NCI-H774 (cell line): ENCODE results near the gene TEX2.
A peak's percentile ranks its signal among the peaks of the same experiment; 100 is the strongest.

Source experiments
- DNase-seq: peaks from one replicate; lab custom pipeline; 2025; lab: John Stamatoyannopoulos, UW

The TEX2 gene

DNA sequence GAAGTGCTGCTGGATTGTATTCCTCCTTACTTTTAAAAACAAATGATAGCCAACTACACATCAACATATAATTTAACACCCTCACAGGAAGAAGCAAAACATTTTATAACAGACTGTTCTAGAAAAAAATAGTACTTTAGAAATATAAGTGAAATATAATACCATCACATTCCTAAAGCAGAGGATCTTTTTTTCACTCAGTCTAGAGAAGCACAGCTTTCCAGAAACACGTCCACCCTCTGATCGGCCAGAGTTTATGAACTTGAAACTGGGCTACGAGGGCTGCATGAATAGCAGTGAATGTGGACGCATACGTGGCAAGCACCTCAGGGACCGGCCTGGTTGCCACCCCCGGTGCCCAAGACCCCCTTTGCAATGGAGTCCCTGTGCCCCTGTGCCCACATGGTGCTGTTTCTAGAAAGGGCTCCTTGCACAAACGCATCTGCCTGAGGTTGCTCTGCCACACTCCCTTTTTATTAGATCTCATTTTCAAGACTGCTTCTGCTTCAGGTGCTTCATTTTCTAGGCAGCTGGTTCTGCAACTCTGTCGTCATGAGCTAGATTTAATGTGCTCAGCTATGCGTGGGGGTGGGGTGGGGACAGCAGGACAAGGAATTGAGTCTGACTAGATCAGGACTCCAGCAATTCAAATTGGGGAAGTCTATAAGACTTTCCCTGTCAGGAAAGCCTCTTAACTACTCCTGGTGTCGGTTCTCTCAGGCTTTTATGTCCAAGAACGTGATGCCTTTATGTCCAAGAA, 104.0 kb downstream of the TEX2 start:
- DNase-seq: no peak

- DNase-seq: no peak
These were observed 104.7 kb downstream of the TEX2 start for GRCh38 chr17:64158406-64158805.

DNA sequence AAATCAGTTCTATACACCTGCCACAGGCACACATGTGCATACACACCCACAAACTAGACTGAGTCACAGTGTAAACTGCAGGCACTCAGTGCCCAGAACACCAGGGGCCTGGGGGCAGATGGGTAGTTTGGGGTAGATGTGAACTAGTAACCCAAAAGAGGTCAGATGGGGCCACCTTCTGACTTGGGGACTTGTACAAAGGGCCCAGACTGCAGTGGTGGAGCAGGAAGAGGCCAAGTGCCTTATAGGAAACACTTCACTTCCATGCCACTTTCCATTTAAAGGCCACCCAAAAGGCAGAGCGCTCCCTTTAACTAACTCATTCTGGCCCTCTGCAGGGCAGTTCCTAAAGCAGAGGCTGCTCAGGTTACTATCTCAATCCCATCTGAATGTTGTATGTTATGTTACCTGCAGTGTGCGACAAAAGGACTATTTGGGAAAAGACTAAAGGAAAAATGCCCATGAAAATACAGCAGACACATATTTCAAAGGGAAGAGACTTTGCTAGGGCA, 105.3 kb downstream of the TEX2 start:
- no peak for DNase-seq

DNA sequence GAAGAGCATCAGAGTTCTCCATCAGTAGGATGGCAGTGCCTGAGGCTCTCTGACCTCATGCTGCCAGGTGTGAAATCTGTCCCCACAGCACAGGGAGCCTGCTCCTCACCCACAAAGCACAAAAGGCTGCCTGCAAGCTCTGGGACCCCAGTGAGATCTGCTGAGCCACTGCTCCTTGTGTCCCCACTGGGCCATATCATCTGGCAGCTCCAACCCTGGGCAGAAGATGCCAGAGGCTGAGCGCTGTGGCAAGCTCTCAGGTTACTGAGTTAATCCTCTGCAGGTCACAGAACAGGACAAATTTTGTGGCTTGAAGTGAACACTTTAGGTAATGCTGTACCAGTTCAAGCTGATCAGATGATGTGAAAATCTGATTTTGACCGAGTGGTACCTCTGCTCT, 106.4 kb downstream of the TEX2 start:
- DNase-seq: no peak

GRCh38 chr17:64155751-64156544, 107.1 kb downstream of the TEX2 start:
- DNase-seq: no peak

- no peak for DNase-seq
These were observed 107.9 kb downstream of the TEX2 start for GRCh38 chr17:64155129-64155528.

- no peak for DNase-seq
These were observed 108.3 kb downstream of the TEX2 start for GRCh38 chr17:64154717-64155116.

- DNase-seq: no peak
These were observed 108.8 kb downstream of the TEX2 start for GRCh38 chr17:64154313-64154695.

DNA sequence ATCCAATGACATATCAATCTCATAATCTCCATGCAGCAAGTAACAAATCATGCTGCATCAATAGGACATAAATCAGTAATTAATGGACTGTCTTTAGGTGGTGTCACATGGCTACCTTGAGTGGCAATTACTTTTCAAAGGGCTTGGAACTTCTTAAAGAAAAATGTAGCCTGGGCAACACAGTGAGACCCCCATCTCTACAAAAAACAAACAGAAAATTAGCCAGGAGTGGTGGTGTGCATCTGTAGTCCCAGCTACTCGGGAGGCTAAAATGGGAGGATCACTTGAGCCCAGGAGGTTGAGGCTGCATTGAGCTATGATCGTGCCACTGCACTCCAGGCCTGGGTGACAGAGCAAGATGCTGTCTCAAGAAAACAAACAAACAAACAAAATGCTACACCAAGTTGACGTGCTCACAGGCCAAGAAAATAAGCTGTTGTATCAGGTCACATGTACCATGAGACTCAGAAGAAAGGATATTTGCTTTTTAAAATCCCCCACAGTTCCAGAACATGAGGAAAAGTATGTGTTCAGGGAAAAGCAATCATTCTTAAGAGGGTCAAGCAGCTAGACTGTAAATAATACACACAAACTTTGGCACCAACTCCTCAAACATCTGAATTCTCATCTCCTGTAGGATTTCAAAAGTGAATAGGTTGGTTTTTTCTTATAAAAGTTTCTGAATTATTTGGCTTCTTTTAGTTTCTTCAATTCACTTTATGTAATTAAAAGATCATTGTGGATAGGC, 109.3 kb downstream of the TEX2 start:
- no peak for DNase-seq

DNA sequence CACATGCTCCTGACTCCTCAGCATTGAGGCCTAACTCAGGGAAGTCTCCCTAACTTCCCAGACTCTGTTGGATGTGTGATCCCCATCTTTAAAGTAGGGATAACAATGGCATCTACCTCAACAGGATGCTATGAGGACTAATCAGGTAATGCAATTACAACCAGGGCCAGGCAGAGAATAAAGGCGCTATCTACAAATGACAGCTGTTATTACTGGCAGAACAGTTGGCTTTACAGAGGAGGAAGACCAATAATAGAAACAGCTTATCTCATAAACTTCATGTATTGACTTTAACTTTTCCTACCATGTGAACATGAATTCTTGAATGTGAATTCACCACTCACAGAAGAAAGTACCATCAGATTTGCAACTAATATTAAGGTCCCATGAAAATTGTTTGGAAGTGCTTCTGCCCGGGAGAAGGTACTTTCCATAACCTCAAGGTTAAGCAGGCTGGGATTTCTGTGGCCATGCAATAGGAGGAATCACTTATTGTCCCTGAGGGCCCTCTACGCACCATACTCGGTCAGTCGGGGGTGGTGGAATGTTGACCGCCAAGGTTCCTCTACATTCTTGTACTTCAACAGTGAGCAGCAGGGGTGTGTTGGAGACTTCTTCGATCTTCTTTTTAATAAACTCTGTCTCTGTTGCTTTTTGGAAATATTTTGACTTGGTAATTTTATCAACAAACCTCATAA, 110.5 kb downstream of the TEX2 start:
- DNase-seq: no peak

DNA sequence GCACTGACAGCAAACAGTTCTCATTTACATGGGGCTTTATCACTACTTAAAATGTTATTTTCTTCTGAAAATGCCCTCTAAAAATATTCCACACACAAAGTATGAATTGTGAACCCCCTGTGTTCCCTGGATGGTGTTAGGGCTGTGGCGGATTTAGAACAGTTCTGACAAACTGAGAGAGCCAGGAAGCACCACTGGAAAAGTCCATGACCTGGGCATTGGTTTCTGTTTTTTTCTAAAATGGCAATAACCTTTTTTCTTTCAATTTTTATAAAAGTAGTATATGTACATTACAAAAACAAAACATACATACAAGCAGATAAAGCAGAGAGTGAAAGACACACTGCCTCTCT, 112.1 kb downstream of the TEX2 start:
- DNase-seq: no peak

GRCh38 chr17:64150237-64151015, 112.6 kb downstream of the TEX2 start:
- DNase-seq: no peak

DNA sequence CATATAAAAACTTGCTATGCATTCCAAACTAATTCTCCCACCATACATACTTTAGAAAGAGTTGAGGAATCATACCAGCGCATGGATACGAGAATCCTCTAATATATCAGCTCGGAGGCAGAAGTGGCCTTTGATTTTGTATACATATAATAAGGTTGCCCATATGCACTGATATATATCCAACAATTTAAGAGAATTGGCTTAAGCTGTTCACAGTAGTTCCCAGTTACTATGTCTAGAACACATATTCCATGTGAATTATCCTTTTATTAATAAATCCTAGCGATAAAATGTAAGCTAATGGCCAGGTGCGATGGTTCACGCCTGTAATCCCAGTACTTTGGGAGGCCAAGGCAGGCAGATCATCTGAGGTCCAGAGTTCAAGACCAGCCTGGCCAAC, 113.9 kb downstream of the TEX2 start:
- no peak for DNase-seq

- DNase-seq: no peak
These were observed 114.4 kb downstream of the TEX2 start for GRCh38 chr17:64148699-64149098.

- DNase-seq: no peak
These were observed 114.9 kb downstream of the TEX2 start for GRCh38 chr17:64148017-64148631.

GRCh38 chr17:64147110-64148016, 115.7 kb downstream of the TEX2 start:
- no peak for DNase-seq

DNA sequence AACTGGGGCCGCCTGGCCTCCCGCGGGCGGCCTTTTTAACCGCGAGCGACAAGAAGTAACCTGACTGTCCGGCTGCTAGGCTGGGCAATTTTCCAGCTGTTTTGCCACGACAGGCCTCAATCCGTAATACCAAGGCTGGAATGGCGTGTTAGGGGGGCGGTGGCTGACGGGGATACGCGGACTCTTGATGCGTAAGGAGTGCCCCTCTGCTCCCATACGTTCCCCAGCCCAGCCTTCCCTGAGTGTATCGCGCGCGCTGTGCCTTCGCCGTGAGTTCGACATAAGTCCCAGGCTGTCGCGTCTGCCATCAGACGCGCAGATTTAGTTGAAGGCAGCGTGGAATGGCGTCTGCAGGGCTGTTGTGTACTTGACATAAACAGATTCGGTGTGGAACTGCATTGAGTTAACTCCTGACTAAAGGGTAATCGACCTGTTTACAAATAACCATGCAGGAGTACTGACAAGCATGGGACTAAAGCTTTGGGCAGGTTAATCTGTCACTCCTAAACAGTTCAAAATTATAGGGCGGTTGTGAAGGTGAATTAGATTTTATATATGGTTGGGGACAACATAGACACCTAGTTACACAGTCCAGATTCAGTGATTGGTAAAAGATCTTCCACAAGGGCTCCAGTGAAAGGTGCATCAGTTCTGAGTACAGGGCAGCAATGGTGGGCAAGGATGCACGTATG, 116.5 kb downstream of the TEX2 start:
- peak; percentile 60 for DNase-seq

- DNase-seq: peak; percentile 99
These were observed 117.2 kb downstream of the TEX2 start for GRCh38 chr17:64145751-64146417.

GRCh38 chr17:64145375-64145750, 117.7 kb downstream of the TEX2 start:
- DNase-seq: no peak
